Keratinocyte (primary cell): ENCODE results near the gene NCOA7. TPM values are rescaled to one million over a fixed set of nuclear protein-coding genes. Genes with fewer than 3 reads are reported as not detected.

Experiments
- DNase-seq: peaks from one replicate; pipeline ENCODE4 v3.0.0-alpha.2; 2011; ENCODE audit warnings: low read depth, missing footprints, low spot score
- FAIRE-seq: peaks from 2 replicates; lab custom pipeline; 2011; peaks lifted over from hg19 to GRCh38; lab: Jason Lieb, UNC
- H2AFZ ChIP-seq: 2 replicates; pipeline ENCODE4 v1.6.0; 2012; ENCODE audit warnings: low read length, control low read depth, inconsistent platforms; ENCODE audit not compliant: control insufficient read depth
- H3K27ac ChIP-seq: 2 replicates; pipeline ENCODE4 v1.5.1; 2011; ENCODE audit warnings: low read length; ENCODE audit not compliant: control insufficient read depth, insufficient read depth
- H3K27me3 ChIP-seq: 3 replicates; pipeline ENCODE4 v1.6.0; 2011; ENCODE audit warnings: low read length; ENCODE audit not compliant: control insufficient read depth, insufficient read depth; ENCODE audit errors: extremely low read depth
- H3K36me3 ChIP-seq, 2 experiments: 2 replicates in 1 of 2; 3 replicates in 1 of 2; pipeline ENCODE4 v1.5.1; 2011; ENCODE audit warnings: low read length in 2 of 2, mild to moderate bottlenecking in 1 of 2; ENCODE audit not compliant: control insufficient read depth in 2 of 2, insufficient read depth in 2 of 2; ENCODE audit errors: extremely low read depth in 1 of 2
- H3K4me1 ChIP-seq: 3 replicates; pipeline ENCODE4 v1.5.1; 2011; ENCODE audit warnings: low read length; ENCODE audit not compliant: control insufficient read depth, insufficient read depth; ENCODE audit errors: extremely low read depth
- H3K4me2 ChIP-seq: 3 replicates; pipeline ENCODE4 v1.6.0; 2011; ENCODE audit warnings: low read depth, low read length; ENCODE audit not compliant: control insufficient read depth, insufficient read depth; ENCODE audit errors: extremely low read depth
- H3K4me3 ChIP-seq, 3 experiments: fragments of 200-600 bp in 1 of 3; sonication (generic) in 1 of 3; 2 replicates in 2 of 3; 3 replicates in 1 of 3; pipeline ENCODE4 v1.5.1; 2011 to 2016; ENCODE audit warnings: low read length in 3 of 3, mild to moderate bottlenecking in 3 of 3, control low read depth in 2 of 3, inconsistent platforms in 1 of 3, low read depth in 1 of 3, mixed read lengths in 1 of 3, mixed run types in 1 of 3, moderate library complexity in 1 of 3; ENCODE audit not compliant: control insufficient read depth in 2 of 3, insufficient read depth in 2 of 3; ENCODE audit errors: extremely low read depth in 1 of 3
- H3K79me2 ChIP-seq: 2 replicates; pipeline ENCODE4 v1.6.0; 2012; ENCODE audit warnings: low read length; ENCODE audit not compliant: control insufficient read depth, insufficient read depth
- H3K9ac ChIP-seq: 3 replicates; pipeline ENCODE4 v1.6.0; 2011; ENCODE audit warnings: low read length; ENCODE audit not compliant: control insufficient read depth, insufficient read depth; ENCODE audit errors: extremely low read depth
- H3K9me1 ChIP-seq: 3 replicates; pipeline ENCODE4 v1.6.0; 2011; ENCODE audit warnings: low read length; ENCODE audit not compliant: control insufficient read depth, insufficient read depth; ENCODE audit errors: extremely low read depth
- H3K9me3 ChIP-seq: 2 replicates; pipeline ENCODE4 v1.5.1; 2012; ENCODE audit warnings: low read depth, low read length; ENCODE audit not compliant: control insufficient read depth
- H4K20me1 ChIP-seq: 3 replicates; pipeline ENCODE4 v1.6.0; 2011; ENCODE audit warnings: low read length; ENCODE audit not compliant: control insufficient read depth, insufficient read depth; ENCODE audit errors: extremely low read depth
- EZH2 ChIP-seq: IDR thresholded peaks from one replicate; pipeline ENCODE4 v1.6.1; 2012; ENCODE audit warnings: inconsistent platforms, mild to moderate bottlenecking, low read length, moderate library complexity
- dilution Hi-C: fragments of 300-500 bp; cut with MboI; formaldehyde crosslinking; loops from one replicate; pipeline ENCODE4 v1.7.0; 2020; ENCODE audit warnings: low sequenced_read_pairs; ENCODE audit not compliant: extremely low pct_ligation_motif_present
- polyA plus RNA-seq, 5 experiments: library from polyadenylated mRNA; depleted of rRNA in 3 of 5; stranded (reverse) in 3 of 5; stranded (forward) in 1 of 5; unstranded in 1 of 5; fragments of >200 nt; gene quantifications; 1 replicate in 1 of 5; 2 replicates in 3 of 5; 3 replicates in 1 of 5; pipeline versions ENCODE4 v1.2.1 to v1.2.3, GENCODE V29; 2011 to 2012; ENCODE audit warnings: missing spikeins in 2 of 5, low read depth in 1 of 5, low replicate concordance in 1 of 5
- TF ChIP-seq, protein P1 (sequence below), 3 experiments: IDR thresholded peaks in 1 of 3; conservative IDR thresholded peaks in 1 of 3; optimal IDR thresholded peaks in 1 of 3; 2 replicates in 2 of 3; 3 replicates in 1 of 3; pipeline versions ENCODE3 to v1.5.1; 2011; ENCODE audit warnings: low read length in 3 of 3, mild to moderate bottlenecking in 3 of 3, moderate library complexity in 2 of 3, control low read depth in 1 of 3, inconsistent platforms in 1 of 3; ENCODE audit not compliant: insufficient read depth in 2 of 3; ENCODE audit errors: extremely low read depth in 1 of 3

The NCOA7 gene
- polyA plus RNA-seq, 1 donor (not counting 4 experiments of a cell fraction or from before 2014, with no cell fraction given), result 20.5 TPM

DNA sequence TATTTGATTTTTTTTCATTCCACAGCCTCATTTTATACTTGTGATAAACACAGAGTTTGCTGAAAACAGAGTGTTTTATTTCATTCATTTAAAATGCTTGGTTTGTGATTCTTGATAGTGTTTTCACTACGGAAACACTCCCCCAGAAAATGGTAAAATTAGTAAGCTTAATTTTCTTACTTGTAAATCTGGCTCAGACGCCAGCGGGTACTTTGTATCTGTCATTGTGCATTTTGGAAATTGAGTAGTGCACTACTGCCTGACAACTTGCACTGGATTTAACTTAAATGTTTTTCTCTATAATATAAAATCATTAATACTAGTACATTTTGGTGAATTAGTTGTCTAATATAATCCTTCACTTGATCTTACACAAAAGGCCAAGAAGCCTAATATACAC lies 128.9 kb downstream of the NCOA7 start:
- peak overlapping the region; percentile 84 for H3K9ac ChIP-seq
- DNase-seq (no peak), FAIRE-seq (no peak)
- peak overlapping the region; percentile 89 for H3K27ac ChIP-seq
- peaks cover 3 to 13% of the 10 kb centered on the region in 2 experiments for H3K36me3 ChIP-seq
- peaks cover 26% of the 10 kb centered on the region for H3K4me1 ChIP-seq
- no peak overlapping the region for H2AFZ ChIP-seq
- no peaks in the 10 kb centered on the region for H3K9me3 ChIP-seq
- H4K20me1 ChIP-seq, result no peaks in the 10 kb centered on the region
- H3K4me3 ChIP-seq, result peak overlapping the region; percentile 29 to 72 (median 66)
- no peaks in the 10 kb centered on the region for H3K9me1 ChIP-seq
- peak overlapping the region; percentile 89 for H3K4me2 ChIP-seq
- dilution Hi-C loops, result no loop called here
- no peaks in the 10 kb centered on the region for H3K79me2 ChIP-seq
- no peaks in the 10 kb centered on the region for H3K27me3 ChIP-seq
- no peak for TF ChIP-seq EZH2
- TF ChIP-seq, protein P1, sequence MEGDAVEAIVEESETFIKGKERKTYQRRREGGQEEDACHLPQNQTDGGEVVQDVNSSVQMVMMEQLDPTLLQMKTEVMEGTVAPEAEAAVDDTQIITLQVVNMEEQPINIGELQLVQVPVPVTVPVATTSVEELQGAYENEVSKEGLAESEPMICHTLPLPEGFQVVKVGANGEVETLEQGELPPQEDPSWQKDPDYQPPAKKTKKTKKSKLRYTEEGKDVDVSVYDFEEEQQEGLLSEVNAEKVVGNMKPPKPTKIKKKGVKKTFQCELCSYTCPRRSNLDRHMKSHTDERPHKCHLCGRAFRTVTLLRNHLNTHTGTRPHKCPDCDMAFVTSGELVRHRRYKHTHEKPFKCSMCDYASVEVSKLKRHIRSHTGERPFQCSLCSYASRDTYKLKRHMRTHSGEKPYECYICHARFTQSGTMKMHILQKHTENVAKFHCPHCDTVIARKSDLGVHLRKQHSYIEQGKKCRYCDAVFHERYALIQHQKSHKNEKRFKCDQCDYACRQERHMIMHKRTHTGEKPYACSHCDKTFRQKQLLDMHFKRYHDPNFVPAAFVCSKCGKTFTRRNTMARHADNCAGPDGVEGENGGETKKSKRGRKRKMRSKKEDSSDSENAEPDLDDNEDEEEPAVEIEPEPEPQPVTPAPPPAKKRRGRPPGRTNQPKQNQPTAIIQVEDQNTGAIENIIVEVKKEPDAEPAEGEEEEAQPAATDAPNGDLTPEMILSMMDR (optimal IDR thresholded peaks at IDR 0.05 in 1 of 3, IDR thresholded peaks at IDR 0.05 in 1 of 3, conservative IDR thresholded peaks at IDR 0.05 in 1 of 3; ENCODE audit: extremely low read depth in 1 of 3, insufficient read depth in 2 of 3, low read length in 3 of 3), result no peak

DNA sequence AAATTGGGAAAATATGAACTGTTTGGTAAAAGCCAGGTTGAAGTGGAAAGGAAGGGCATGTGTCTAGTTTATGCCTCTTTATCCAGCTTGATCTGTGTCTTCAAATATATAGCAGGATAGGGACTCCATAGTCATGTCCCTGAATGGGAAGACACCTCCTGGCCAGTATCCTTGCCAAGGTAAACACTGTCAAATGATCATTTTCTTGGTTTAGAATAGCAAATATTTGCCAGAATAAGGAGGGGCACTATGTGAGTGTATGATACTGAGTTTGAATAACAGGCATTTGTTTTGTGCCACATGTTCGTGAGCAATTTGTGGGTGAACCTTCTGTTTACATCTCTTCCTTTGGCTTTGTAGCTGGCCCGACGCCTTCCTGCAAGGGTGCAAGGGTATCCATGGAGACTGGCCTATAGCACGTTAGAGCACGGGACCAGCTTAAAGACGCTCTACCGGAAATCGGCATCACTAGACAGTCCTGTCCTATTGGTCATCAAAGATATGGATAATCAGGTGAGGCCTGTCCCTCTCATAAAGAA lies 131.6 kb downstream of the NCOA7 start:
- dilution Hi-C loops, result no loop called here
- H2AFZ ChIP-seq, result no peak overlapping the region
- no peaks in the 10 kb centered on the region for H3K27me3 ChIP-seq
- H3K27ac ChIP-seq, result no peak overlapping the region
- no peak for TF ChIP-seq EZH2
- TF ChIP-seq, protein P1 (optimal IDR thresholded peaks at IDR 0.05 in 1 of 3, IDR thresholded peaks at IDR 0.05 in 1 of 3, conservative IDR thresholded peaks at IDR 0.05 in 1 of 3; ENCODE audit: extremely low read depth in 1 of 3, insufficient read depth in 2 of 3, low read length in 3 of 3), result no peak
- H3K4me3 ChIP-seq, result no peak overlapping the region
- no peaks in the 10 kb centered on the region for H3K9me3 ChIP-seq
- FAIRE-seq, result no peak
- H3K4me1 ChIP-seq, result peaks cover 32% of the 10 kb centered on the region
- DNase-seq, result no peak
- peaks cover 4 to 14% of the 10 kb centered on the region in 2 experiments for H3K36me3 ChIP-seq
- H3K79me2 ChIP-seq, result no peaks in the 10 kb centered on the region
- H3K9me1 ChIP-seq, result no peaks in the 10 kb centered on the region
- no peak overlapping the region for H3K9ac ChIP-seq
- H4K20me1 ChIP-seq, result no peaks in the 10 kb centered on the region
- H3K4me2 ChIP-seq, result no peak overlapping the region
